Choroid plexus epithelial cell (primary cell): ENCODE data around the gene CCDC185.

Experiments
- DNase-seq: peaks from one replicate; pipeline ENCODE4 v3.0.0-alpha.2; 2010; ENCODE audit warnings: low read depth
- H3K4me3 ChIP-seq: 2 replicates; pipeline ENCODE4 v1.5.1; 2011; ENCODE audit warnings: low read depth, mild to moderate bottlenecking, control low read depth, low read length, moderate library complexity
- TF ChIP-seq, protein P1 (sequence below): conservative IDR thresholded peaks from 2 replicates; pipeline ENCODE4 v1.5.1; 2011; ENCODE audit warnings: low read depth, mild to moderate bottlenecking, control low read depth, inconsistent platforms, low read length, moderate library complexity

Gene CCDC185

DNA sequence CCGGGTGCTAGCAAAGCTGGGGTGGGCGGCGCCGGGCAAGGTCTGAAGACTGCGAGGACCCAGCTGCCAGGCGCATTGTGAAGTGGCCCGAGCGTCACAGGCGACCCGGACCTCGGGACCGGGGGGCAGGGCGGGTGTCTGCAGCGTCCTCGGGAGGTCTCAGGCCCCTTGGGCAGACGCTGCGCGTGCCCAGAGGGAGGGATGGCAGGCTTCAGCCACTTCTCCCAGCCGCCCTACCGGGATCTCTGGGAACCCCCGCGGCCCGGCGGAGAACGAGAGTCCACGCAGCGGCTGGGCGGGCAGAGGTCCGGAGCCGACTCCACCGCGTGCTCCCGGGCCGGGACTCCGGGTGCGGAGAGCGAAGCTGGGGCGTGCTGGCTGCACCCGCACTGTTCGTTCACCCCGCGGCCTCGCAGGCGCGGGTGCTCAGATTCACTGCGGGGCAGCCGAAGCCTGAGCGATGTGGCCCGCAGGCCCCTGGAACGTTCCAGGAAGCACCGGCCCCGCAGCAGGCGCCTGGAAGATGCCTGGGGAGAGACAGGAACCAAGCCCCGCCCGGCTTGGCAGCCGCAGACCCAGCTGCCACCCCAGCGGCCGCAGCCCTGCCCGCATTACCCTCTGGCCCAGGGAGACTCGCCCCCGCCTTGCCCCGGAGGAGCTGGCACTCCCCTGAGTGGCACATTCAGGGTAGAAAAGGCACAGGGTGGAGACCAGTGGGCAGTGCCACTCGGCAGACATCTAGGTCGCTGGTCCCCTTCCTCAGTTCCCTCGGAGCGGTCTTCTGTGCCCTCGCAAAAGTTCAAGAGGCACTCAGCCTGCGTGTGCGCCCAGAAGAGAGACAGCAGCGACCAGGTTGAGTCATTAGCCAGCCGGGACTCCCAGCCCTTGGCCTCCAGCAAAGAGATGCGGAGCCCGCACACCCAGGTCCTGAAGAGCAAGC, at the start of gene CCDC185:
TSS of gene CCDC185 (plus strand) at position 141 of the 940 bp plus-strand sequence. CDS start at position 202, 61 bp downstream.
- DNase-seq, result no peak
- TF ChIP-seq, protein P1, sequence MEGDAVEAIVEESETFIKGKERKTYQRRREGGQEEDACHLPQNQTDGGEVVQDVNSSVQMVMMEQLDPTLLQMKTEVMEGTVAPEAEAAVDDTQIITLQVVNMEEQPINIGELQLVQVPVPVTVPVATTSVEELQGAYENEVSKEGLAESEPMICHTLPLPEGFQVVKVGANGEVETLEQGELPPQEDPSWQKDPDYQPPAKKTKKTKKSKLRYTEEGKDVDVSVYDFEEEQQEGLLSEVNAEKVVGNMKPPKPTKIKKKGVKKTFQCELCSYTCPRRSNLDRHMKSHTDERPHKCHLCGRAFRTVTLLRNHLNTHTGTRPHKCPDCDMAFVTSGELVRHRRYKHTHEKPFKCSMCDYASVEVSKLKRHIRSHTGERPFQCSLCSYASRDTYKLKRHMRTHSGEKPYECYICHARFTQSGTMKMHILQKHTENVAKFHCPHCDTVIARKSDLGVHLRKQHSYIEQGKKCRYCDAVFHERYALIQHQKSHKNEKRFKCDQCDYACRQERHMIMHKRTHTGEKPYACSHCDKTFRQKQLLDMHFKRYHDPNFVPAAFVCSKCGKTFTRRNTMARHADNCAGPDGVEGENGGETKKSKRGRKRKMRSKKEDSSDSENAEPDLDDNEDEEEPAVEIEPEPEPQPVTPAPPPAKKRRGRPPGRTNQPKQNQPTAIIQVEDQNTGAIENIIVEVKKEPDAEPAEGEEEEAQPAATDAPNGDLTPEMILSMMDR, result no peak
- H3K4me3 ChIP-seq, result no peak within 1 kb of the TSS

DNA sequence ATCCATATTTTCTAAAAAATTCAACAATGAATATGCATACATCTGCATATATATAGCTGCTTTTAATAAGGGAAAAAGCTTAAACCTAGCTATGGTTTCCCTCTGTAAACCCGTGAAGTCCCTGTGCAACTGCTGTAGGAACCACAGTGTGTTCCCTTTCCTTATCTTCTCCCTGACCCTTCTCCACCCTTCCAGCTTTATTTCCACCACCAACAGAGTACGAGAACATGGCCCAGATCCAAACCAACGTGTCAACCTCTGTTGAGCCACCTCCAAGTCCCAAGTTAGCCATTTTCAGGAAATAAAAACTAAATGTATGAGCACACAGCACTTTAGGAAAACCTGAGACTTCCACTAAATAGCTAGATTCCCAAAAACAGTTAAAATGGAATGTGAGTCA, 49.5 kb upstream of the CCDC185 start:
- H3K4me3 ChIP-seq, result no peak overlapping the region
- TF ChIP-seq, protein P1, result no peak
- DNase-seq, result no peak

DNA sequence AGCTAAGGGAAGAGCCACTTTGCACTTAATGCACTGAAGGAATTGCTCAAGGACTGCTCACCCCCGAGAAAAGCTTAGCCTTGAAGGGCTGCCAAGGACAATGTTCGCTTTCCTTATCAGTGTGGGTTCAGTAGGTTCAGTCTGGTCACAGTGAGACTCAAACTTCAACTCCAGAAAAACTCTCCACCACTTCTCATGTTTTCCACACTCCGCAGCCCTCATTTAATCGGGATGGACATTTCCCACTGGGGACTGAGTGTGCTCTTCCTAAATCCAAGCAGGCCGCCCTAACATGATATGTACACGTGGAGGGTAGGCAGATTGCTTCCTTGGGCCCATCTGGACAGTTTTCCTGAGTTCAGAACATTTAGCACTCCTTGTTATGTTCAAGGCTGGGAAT, 48.7 kb upstream of the CCDC185 start:
- no peak for DNase-seq
- no peak overlapping the region for H3K4me3 ChIP-seq
- TF ChIP-seq, protein P1, result no peak

DNA sequence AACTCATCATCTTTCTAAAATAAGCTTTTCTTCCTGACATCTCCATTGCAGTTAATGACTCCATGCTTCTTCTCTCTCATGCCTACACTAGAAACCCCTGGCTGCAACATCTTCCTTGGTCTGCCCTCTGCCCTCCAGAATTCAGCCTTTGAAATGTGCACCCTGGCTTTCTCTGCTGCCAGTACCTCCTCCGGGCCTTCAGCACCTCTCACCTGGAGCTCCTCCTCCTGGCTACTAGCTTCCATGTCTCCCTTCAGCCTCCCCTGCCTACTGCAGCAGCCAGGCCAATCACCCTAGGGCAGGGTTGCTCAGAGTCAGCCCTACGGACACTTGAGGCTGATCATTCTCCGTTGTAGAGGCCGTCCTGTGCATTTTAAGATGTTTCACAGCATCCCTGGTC, 47.5 kb upstream of the CCDC185 start:
- no peak for DNase-seq
- no peak overlapping the region for H3K4me3 ChIP-seq
- TF ChIP-seq, protein P1, result no peak

DNA sequence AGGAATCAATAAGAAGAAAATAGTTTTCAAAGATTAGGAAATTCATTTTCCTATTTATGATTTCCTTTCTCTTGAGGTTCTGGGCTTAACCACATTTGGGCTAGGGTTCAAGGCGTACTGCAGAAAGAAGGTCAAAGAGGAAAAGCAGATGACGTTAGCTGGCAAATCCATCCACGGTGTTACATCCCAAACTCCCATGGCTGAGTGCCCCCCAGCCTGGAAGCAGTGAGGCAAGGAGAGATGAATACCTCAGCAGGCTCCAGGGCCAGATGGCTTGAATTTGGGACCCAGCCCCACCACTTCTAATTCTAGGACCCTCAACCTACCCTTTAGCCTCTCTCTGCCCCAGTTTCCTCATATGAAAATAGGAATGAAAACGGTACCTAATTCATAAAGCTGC, 46.9 kb upstream of the CCDC185 start:
- no peak for DNase-seq
- H3K4me3 ChIP-seq, result no peak overlapping the region
- TF ChIP-seq, protein P1, result no peak

DNA sequence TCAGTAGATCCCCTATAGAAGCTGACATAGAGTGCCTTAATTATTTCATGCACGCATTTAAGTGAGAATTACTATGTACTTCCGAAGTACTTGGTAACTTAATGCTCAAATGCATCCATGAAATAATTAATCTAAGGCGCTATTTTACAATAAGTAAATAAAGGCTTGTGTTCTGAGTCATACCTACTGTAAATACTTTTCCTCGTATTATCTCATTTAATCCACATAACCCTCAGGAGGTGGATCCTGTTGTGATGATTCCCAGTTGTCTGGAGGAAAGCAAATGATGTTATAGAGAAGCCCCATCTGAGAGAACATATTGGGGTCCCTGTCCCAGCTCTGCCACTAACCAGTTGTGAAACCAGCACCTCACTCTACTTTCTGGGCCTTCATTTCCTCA, 45.6 kb upstream of the CCDC185 start:
- no peak for DNase-seq
- no peak overlapping the region for H3K4me3 ChIP-seq
- TF ChIP-seq, protein P1, result no peak

DNA sequence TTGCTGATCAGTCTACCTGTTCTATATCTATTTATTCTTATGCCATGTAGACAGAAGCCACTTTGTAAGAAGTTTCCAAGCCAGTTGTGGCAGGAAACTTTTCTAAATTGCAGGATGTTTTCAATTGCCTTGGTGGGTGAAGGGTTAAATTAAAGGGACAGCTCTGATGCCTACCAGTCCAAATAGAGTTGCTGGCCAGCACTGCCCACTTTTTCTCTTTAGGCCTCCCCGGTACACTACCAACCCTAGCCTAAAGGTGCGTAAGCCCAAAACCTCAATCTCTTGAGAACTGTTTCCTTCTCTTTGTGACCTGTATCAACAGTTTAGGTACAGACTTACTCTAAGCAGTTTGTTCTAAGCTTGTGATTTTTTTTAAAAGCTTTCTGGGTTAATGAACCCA, 44.8 kb upstream of the CCDC185 start:
- no peak for DNase-seq
- H3K4me3 ChIP-seq, result no peak overlapping the region
- TF ChIP-seq, protein P1, result no peak
